Trophoblast cell (in vitro differentiated cells and primary cell): ENCODE data around the gene MINDY1.

ENCODE experiments used
- DNase-seq, 2 donors: peaks; one replicate each; pipeline ENCODE4 v3.0.0-alpha.2; 2016
- H2AFZ ChIP-seq: 2 replicates; pipeline ENCODE4 v1.6.1; 2013; ENCODE audit warnings: low read length, moderate library complexity, mild to moderate bottlenecking; ENCODE audit not compliant: insufficient read depth, poor library complexity
- H2AK5ac ChIP-seq: 2 replicates; pipeline ENCODE4 v1.6.1; 2013; ENCODE audit warnings: mild to moderate bottlenecking, low read length
- H2BK120ac ChIP-seq: 2 replicates; pipeline ENCODE4 v1.6.1; 2013; ENCODE audit warnings: low read length, mild to moderate bottlenecking, moderate library complexity; ENCODE audit not compliant: insufficient read depth, poor library complexity
- H2BK12ac ChIP-seq: 2 replicates; pipeline ENCODE4 v1.6.1; 2013; ENCODE audit warnings: mild to moderate bottlenecking, low read length, moderate library complexity
- H2BK5ac ChIP-seq: 2 replicates; pipeline ENCODE4 v1.6.1; 2013; ENCODE audit warnings: low read length, low read depth, moderate library complexity, mild to moderate bottlenecking; ENCODE audit not compliant: poor library complexity
- H3K14ac ChIP-seq: 2 replicates; pipeline ENCODE4 v1.6.1; 2013; ENCODE audit warnings: mild to moderate bottlenecking, low read length
- H3K18ac ChIP-seq: 2 replicates; pipeline ENCODE4 v1.6.1; 2013; ENCODE audit warnings: mild to moderate bottlenecking, low read length
- H3K23ac ChIP-seq: 2 replicates; pipeline ENCODE4 v1.6.1; 2013; ENCODE audit warnings: low read length
- H3K27ac ChIP-seq: 2 replicates; pipeline ENCODE4 v1.5.1; 2013; ENCODE audit warnings: low read depth, mild to moderate bottlenecking, inconsistent platforms, low read length, moderate library complexity
- H3K27me3 ChIP-seq: 2 replicates; pipeline ENCODE4 v1.6.1; 2013; ENCODE audit warnings: inconsistent platforms, mild to moderate bottlenecking, low read length, moderate library complexity; ENCODE audit not compliant: insufficient read depth
- H3K36me3 ChIP-seq, 2 experiments: 1 replicate in 1 of 2; 2 replicates in 1 of 2; pipeline ENCODE4 v1.6.1; 2013; ENCODE audit warnings: low read length in 2 of 2, mild to moderate bottlenecking in 2 of 2, moderate library complexity in 1 of 2; ENCODE audit not compliant: insufficient read depth in 2 of 2, control insufficient read depth in 1 of 2
- H3K4ac ChIP-seq: 2 replicates; pipeline ENCODE4 v1.6.1; 2013; ENCODE audit warnings: low read depth, mild to moderate bottlenecking, low read length, moderate library complexity
- H3K4me1 ChIP-seq, 2 experiments: 1 replicate in 1 of 2; 2 replicates in 1 of 2; pipeline ENCODE4 v1.6.1; 2013; ENCODE audit warnings: low read length in 2 of 2, mild to moderate bottlenecking in 2 of 2, moderate library complexity in 1 of 2; ENCODE audit not compliant: insufficient read depth in 2 of 2, control insufficient read depth in 1 of 2
- H3K4me2 ChIP-seq: 2 replicates; pipeline ENCODE4 v1.6.1; 2013; ENCODE audit warnings: inconsistent platforms, mild to moderate bottlenecking, low read length, moderate library complexity
- H3K4me3 ChIP-seq: 2 replicates; pipeline ENCODE4 v1.5.1; 2013; ENCODE audit warnings: mild to moderate bottlenecking, low read depth, low read length, inconsistent platforms
- H3K79me1 ChIP-seq: one replicate; pipeline ENCODE4 v1.6.1; 2013; ENCODE audit warnings: low read length
- H3K79me2 ChIP-seq: 2 replicates; pipeline ENCODE4 v1.6.1; 2013; ENCODE audit warnings: low read length, mild to moderate bottlenecking; ENCODE audit not compliant: control insufficient read depth, insufficient read depth, poor library complexity
- H3K9ac ChIP-seq: 2 replicates; pipeline ENCODE4 v1.6.1; 2013; ENCODE audit warnings: mild to moderate bottlenecking, low read length
- H3K9me3 ChIP-seq: 2 replicates; pipeline ENCODE4 v1.6.1; 2013; ENCODE audit warnings: low read depth, mild to moderate bottlenecking, control low read depth, inconsistent platforms, low read length; ENCODE audit not compliant: insufficient read depth
- H4K12ac ChIP-seq: 2 replicates; pipeline ENCODE4 v1.6.1; 2013; ENCODE audit warnings: low read depth, mild to moderate bottlenecking, low read length, moderate library complexity
- H4K8ac ChIP-seq: 2 replicates; pipeline ENCODE4 v1.6.1; 2013; ENCODE audit warnings: low read depth, mild to moderate bottlenecking, low read length, moderate library complexity
- H4K91ac ChIP-seq: one replicate; pipeline ENCODE4 v1.6.1; 2013; ENCODE audit warnings: low read depth, mild to moderate bottlenecking, low read length, moderate library complexity
- WGBS: extraction: QIAGEN DNeasy Blood & Tissue Kit; methylation state at CpG from one replicate; pipeline ENCODE4 v1.1.7; 2013; ENCODE audit warnings: missing lambda C conversion rate; ENCODE audit not compliant: insufficient read length, insufficient coverage; ENCODE audit errors: extremely low coverage; 5-methylcytosine and 5-hydroxymethylcytosine counted together

The MINDY1 gene

DNA sequence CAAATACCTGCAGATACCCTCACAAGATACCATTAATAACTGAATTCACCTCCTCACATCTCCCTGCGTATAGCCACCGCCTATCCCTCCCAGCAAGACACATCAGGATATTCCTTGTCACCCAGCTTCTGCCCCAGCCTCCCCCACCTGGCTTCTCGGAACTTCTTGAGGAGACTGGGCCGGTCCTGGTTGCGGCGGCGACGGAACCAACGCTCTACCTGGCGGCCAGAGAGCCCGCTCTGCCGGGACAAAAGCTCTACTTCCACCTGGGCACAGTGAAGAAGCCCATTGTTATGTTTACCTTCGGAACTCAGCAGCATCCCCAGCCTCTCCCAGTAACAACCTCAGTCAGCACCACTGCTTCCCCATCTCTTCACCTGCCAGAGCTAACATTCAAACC is 38.8 kb downstream of the MINDY1 start:
- no CpG with 5 or more reads among the region's 13 CpGs for WGBS
- H2AFZ ChIP-seq, result no peak overlapping the region
- H3K4ac ChIP-seq, result no peak overlapping the region
- H3K23ac ChIP-seq, result no peak overlapping the region
- H3K4me3 ChIP-seq, result no peak overlapping the region
- H2BK120ac ChIP-seq, result no peak overlapping the region
- H3K27me3 ChIP-seq, result no peaks in the 10 kb centered on the region
- no peaks in the 10 kb centered on the region for H3K79me1 ChIP-seq
- no peak overlapping the region for H2BK12ac ChIP-seq
- H2BK5ac ChIP-seq, result no peak overlapping the region
- H3K36me3 ChIP-seq, result peaks cover 47 to 52% of the 10 kb centered on the region in 2 experiments
- no peak overlapping the region for H4K12ac ChIP-seq
- H3K9ac ChIP-seq, result no peak overlapping the region
- H3K79me2 ChIP-seq, result peaks cover 6% of the 10 kb centered on the region
- no peak overlapping the region for H4K91ac ChIP-seq
- H4K8ac ChIP-seq, result no peak overlapping the region
- H3K9me3 ChIP-seq, result no peaks in the 10 kb centered on the region
- no peak overlapping the region for H2AK5ac ChIP-seq
- H3K4me1 ChIP-seq, result peaks cover 26 to 30% of the 10 kb centered on the region in 2 experiments
- no peak for DNase-seq
- no peak overlapping the region for H3K4me2 ChIP-seq
- H3K18ac ChIP-seq, result no peak overlapping the region
- no peak overlapping the region for H3K14ac ChIP-seq
- no peak overlapping the region for H3K27ac ChIP-seq

DNA sequence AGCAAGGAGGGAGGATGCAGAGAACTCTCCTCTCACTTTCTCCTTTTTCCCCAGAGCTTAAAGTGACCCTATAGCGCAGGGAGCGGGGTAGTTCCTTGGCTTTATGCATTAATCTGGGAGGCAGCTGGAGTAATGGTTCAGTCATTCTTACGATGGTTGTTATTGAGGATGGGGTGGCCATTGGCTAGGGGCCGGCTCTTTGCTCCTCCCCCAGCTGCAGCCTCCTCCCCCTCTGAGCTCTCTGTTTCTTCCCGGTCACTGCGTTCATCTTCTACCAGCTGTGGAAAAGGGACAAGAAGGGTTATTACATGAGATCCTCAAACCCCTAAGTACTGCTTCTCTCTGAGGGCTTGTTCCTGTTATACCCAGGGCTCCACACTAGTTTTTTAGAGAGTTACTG is 40.7 kb downstream of the MINDY1 start:
- no CpG with 5 or more reads among the region's 6 CpGs for WGBS
- Histone ChIP-seq H3K79me2 (peaks cover 3% of the 10 kb centered on the region), H3K79me1 (no peaks in the 10 kb centered on the region), H3K4me1 (peaks cover 17 to 23% of the 10 kb centered on the region in 2 experiments), H3K9ac (no peak overlapping the region), H3K14ac (no peak overlapping the region), H2BK120ac (no peak overlapping the region), H4K12ac (no peak overlapping the region), H2BK5ac (no peak overlapping the region), H3K27me3 (no peaks in the 10 kb centered on the region), H3K4ac (no peak overlapping the region), H4K91ac (no peak overlapping the region), H4K8ac (no peak overlapping the region), H3K4me2 (no peak overlapping the region), H3K27ac (no peak overlapping the region), H2BK12ac (no peak overlapping the region), H3K18ac (no peak overlapping the region), H3K36me3 (peaks cover 47 to 59% of the 10 kb centered on the region in 2 experiments), H2AFZ (no peak overlapping the region), H3K23ac (no peak overlapping the region), H3K4me3 (no peak overlapping the region), H2AK5ac (no peak overlapping the region), H3K9me3 (no peaks in the 10 kb centered on the region)
- no peak for DNase-seq

DNA sequence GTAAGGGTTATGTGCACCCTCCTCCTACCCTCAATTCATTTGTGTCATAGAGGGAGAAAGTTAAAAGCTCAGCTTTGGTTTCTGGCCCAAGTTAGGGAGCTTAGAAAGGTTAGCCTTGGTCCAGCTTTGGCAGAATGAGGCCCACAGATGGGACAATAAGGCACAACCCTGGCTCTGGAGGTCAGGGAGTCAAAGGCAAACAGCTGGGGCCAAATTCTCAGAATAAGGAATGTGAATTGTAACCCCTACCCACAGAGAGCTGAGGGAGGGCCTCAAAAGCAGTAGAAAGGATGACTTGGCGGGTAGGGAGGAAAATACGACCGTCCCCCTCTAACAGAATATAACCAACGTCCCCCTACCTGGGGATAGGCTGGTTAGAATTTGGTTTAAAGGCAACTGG is 41.1 kb downstream of the MINDY1 start:
- Histone ChIP-seq H3K4me1 (peaks cover 13 to 19% of the 10 kb centered on the region in 2 experiments), H2AFZ (no peak overlapping the region), H2BK5ac (no peak overlapping the region), H3K23ac (no peak overlapping the region), H3K9ac (no peak overlapping the region), H2BK120ac (no peak overlapping the region), H3K79me2 (no peaks in the 10 kb centered on the region), H3K9me3 (no peaks in the 10 kb centered on the region), H3K27me3 (no peaks in the 10 kb centered on the region), H3K4ac (no peak overlapping the region), H3K18ac (no peak overlapping the region), H3K36me3 (peaks cover 51 to 63% of the 10 kb centered on the region in 2 experiments), H3K79me1 (no peaks in the 10 kb centered on the region), H4K91ac (no peak overlapping the region), H4K12ac (no peak overlapping the region), H3K14ac (no peak overlapping the region), H2AK5ac (no peak overlapping the region), H3K4me3 (no peak overlapping the region), H3K4me2 (no peak overlapping the region), H3K27ac (no peak overlapping the region), H4K8ac (no peak overlapping the region), H2BK12ac (no peak overlapping the region)
- no peak for DNase-seq
- whole genome bisulfite sequencing, result no CpG with 5 or more reads among the region's 4 CpGs

DNA sequence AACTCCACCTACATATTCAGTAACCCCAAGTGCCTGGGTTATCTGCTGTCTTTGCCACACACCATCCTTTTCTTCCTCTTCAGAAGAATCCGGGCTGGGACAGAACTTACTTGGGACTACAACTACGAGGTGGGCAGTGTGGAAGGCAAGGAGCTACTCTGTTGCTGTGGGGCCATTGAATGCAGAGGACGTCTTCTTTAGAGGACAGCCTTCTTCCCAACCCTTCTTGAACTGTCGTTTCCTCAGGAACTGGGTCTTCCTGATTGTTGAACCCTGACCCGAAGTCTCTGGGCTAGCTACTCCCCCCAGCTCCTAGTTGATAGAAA is 42.6 kb downstream of the MINDY1 start:
- H3K4me1 ChIP-seq, result peaks cover 12 to 19% of the 10 kb centered on the region in 2 experiments
- no peak overlapping the region for H3K9ac ChIP-seq
- WGBS, result no CpG with 5 or more reads among the region's 5 CpGs
- H3K4me2 ChIP-seq, result no peak overlapping the region
- H3K23ac ChIP-seq, result no peak overlapping the region
- no peak overlapping the region for H3K18ac ChIP-seq
- no peak for DNase-seq
- no peak overlapping the region for H2BK5ac ChIP-seq
- H3K79me2 ChIP-seq, result no peaks in the 10 kb centered on the region
- H3K9me3 ChIP-seq, result no peaks in the 10 kb centered on the region
- H3K4me3 ChIP-seq, result no peak overlapping the region
- no peaks in the 10 kb centered on the region for H3K27me3 ChIP-seq
- no peak overlapping the region for H4K8ac ChIP-seq
- H2AFZ ChIP-seq, result no peak overlapping the region
- H2AK5ac ChIP-seq, result no peak overlapping the region
- no peak overlapping the region for H3K4ac ChIP-seq
- H3K14ac ChIP-seq, result no peak overlapping the region
- peaks cover 52 to 68% of the 10 kb centered on the region in 2 experiments for H3K36me3 ChIP-seq
- H4K12ac ChIP-seq, result no peak overlapping the region
- H2BK120ac ChIP-seq, result no peak overlapping the region
- no peak overlapping the region for H2BK12ac ChIP-seq
- H4K91ac ChIP-seq, result no peak overlapping the region
- H3K27ac ChIP-seq, result no peak overlapping the region
- H3K79me1 ChIP-seq, result no peaks in the 10 kb centered on the region
